Measurements from ENCODE around the gene NOP16.

DNA sequence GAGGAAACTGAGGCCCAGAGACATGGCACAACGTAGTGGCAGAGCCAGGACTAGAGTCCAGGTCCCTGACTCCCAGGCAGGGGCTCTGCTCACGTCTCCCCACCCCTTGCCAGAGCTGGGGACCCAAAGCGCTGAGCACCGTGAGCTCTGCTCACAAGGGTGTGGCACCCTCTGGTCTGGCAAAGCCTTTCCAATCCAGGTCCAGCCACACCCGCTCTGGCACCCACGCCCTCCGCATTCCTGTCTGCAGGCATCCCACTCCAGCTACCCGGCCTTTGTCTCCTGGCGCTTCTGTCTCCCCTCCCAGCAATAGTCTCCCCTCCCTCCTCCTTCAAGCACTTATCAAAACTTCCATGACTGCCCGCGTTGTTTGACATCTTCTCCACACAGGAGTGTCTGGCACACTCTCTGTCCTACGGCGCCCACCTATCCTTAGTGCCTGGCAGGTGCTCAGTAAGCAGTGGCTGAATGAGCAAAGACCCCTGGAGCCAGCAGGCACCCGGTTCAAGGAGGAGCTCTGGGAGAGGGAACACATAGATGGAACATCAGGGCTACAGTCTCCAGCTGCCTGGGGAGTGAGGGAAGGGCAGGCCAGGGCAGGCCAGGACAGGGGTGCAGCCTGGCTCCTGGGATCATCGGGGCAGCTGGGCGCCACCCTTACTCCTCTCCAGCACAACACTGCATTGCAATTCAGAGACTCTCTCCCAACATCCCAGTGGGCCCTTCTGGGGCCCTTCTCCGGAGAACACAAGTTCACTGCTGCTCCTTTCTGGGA lies 12.2 kb upstream of the NOP16 start:
- TF ChIP-seq, protein P1, sequence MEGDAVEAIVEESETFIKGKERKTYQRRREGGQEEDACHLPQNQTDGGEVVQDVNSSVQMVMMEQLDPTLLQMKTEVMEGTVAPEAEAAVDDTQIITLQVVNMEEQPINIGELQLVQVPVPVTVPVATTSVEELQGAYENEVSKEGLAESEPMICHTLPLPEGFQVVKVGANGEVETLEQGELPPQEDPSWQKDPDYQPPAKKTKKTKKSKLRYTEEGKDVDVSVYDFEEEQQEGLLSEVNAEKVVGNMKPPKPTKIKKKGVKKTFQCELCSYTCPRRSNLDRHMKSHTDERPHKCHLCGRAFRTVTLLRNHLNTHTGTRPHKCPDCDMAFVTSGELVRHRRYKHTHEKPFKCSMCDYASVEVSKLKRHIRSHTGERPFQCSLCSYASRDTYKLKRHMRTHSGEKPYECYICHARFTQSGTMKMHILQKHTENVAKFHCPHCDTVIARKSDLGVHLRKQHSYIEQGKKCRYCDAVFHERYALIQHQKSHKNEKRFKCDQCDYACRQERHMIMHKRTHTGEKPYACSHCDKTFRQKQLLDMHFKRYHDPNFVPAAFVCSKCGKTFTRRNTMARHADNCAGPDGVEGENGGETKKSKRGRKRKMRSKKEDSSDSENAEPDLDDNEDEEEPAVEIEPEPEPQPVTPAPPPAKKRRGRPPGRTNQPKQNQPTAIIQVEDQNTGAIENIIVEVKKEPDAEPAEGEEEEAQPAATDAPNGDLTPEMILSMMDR (IDR thresholded peaks at IDR 0.05), result no peak
- TF ChIP-seq POLR2A (IDR thresholded peaks at IDR 0.05), result no peak

All from ovary (tissue), 3 donors.